Panc1 (cell line): Measurements from ENCODE around the gene COL11A1. TPM values are rescaled to one million over a fixed set of nuclear protein-coding genes. Genes with fewer than 3 reads are reported as not detected.
"Not testable (repeated sequence)": the region's sequence is repeated elsewhere in the genome, so short reads cannot be mapped to it uniquely, and the experiment has no call there.

Experiments
- ATAC-seq: fragments of 200-7000 bp; cut with Tn5 transposase; 2 replicates; pipeline ENCODE4 v1.9.1; 2020; ENCODE audit warnings: mild to moderate bottlenecking, moderate library complexity
- BruUV-seq: library from RNA; stranded (reverse); fragments of 400-500 nt; replicated peaks from 2 replicates; lab custom pipeline; 2021; lab: Mats Ljungman, UMichigan
- CTCF ChIA-PET: fragments of 300-600 bp; sonication (Branson Sonifier 250); formaldehyde crosslinking; loops from one replicate; lab custom pipeline; 2022; ENCODE audit warnings: antibody characterized with exemption; lab: Charles Lee
- POLR2A ChIA-PET: fragments of 300-600 bp; sonication (Branson Sonifier 250); formaldehyde crosslinking; loops from one replicate; lab custom pipeline; 2022; ENCODE audit warnings: antibody characterized with exemption; lab: Charles Lee
- DNase-seq: peaks from one replicate; pipeline ENCODE4 v3.0.0-alpha.2; 2010; ENCODE audit warnings: low read depth, low spot score
- H3K27ac ChIP-seq: 2 replicates; pipeline ENCODE4 v1.5.1; 2011; ENCODE audit warnings: mild to moderate bottlenecking, low read length, inconsistent platforms
- H3K27me3 ChIP-seq: fragments of 200-500 bp; sonication (Bioruptor generic); 2 replicates; pipeline ENCODE4 v1.6.0; 2014; ENCODE audit warnings: low read length, inconsistent platforms; ENCODE audit not compliant: control insufficient read depth, insufficient read depth
- H3K36me3 ChIP-seq: fragments of 200-500 bp; sonication (Bioruptor generic); 2 replicates; pipeline ENCODE4 v1.5.1; 2014; ENCODE audit warnings: inconsistent platforms, mild to moderate bottlenecking, low read length, moderate library complexity; ENCODE audit not compliant: control insufficient read depth, insufficient read depth
- H3K4me1 ChIP-seq: 2 replicates; pipeline ENCODE4 v1.5.1; 2011; ENCODE audit warnings: inconsistent platforms, mild to moderate bottlenecking, low read length, moderate library complexity; ENCODE audit not compliant: control insufficient read depth, insufficient read depth
- H3K4me3 ChIP-seq, 2 experiments: 2 replicates each; pipeline ENCODE4 v1.5.1; 2011 to 2012; ENCODE audit warnings: low read depth in 2 of 2, low read length in 2 of 2, mild to moderate bottlenecking in 2 of 2, inconsistent platforms in 1 of 2, moderate library complexity in 1 of 2
- H3K9me3 ChIP-seq: fragments of 200-500 bp; sonication (Bioruptor generic); 2 replicates; pipeline ENCODE4 v1.5.1; 2014; ENCODE audit warnings: low read depth, mild to moderate bottlenecking, inconsistent platforms, low read length, moderate library complexity; ENCODE audit not compliant: control insufficient read depth, insufficient read depth
- CTCF ChIP-seq: fragments of 450-650 bp; IDR thresholded peaks from 2 replicates; pipeline ENCODE4 v1.5.1; 2017; ENCODE audit warnings: mild to moderate bottlenecking
- POLR2AphosphoS5 ChIP-seq: IDR thresholded peaks from 2 replicates; pipeline ENCODE4 v1.6.1; 2012; ENCODE audit warnings: mild to moderate bottlenecking, low read depth, low read length, moderate library complexity
- SIN3A ChIP-seq: IDR thresholded peaks from 2 replicates; pipeline ENCODE4 v1.6.1; 2012; ENCODE audit warnings: low read depth, mild to moderate bottlenecking, low read length, moderate library complexity, borderline replicate concordance; ENCODE audit not compliant: insufficient read depth
- TCF7L2 ChIP-seq: IDR thresholded peaks from 2 replicates; pipeline ENCODE4 v1.6.1; 2011; ENCODE audit warnings: mild to moderate bottlenecking, low read depth, low read length, inconsistent platforms
- in situ Hi-C: cut with HindIII; loops from 2 replicates; pipeline ENCODE4 v1.10.0; 2016; ENCODE audit warnings: low sequenced_read_pairs, low pct_unique_long_range_greater_than_20kb
- intact Hi-C: fragments of 100-400 bp; cut with micrococcal nuclease; formaldehyde crosslinking; loops from one replicate; pipeline ENCODE4 v1.10.0; 2022; ENCODE audit not compliant: unreplicated experiment
- total RNA-seq: library from RNA; stranded (reverse); gene quantifications from one replicate; pipeline ENCODE4 v1.2.1, GENCODE V29; 2021; ENCODE audit not compliant: unreplicated experiment
- TF ChIP-seq, protein P1 (sequence below), 2 experiments: IDR thresholded peaks; 2 replicates each; pipeline ENCODE4 v1.6.1; 2011 to 2012; ENCODE audit warnings: low read depth in 2 of 2, control low read depth in 1 of 2, low read length in 1 of 2, mild to moderate bottlenecking in 1 of 2, moderate library complexity in 1 of 2; ENCODE audit not compliant: insufficient read depth in 1 of 2

COL11A1 gene
- total RNA-seq, 1 experiment from 2014 or later = 106 TPM

GRCh38 chr1:103058391-103058790 lies 49.9 kb downstream of the COL11A1 start:
- Histone ChIP-seq H3K27me3 (no peaks in the 10 kb centered on the region), H3K9me3 (no peaks in the 10 kb centered on the region), H3K27ac (no peak overlapping the region), H3K4me3 (no peak overlapping the region), H3K4me1 (no peaks in the 10 kb centered on the region), H3K36me3 (no peaks in the 10 kb centered on the region)
- no peak for DNase-seq
- POLR2A ChIA-PET = no interaction called here
- in situ Hi-C loops (no loop called here), intact Hi-C loops (no loop called here)
- CTCF ChIA-PET = no interaction called here
- no TSS peak for BruUV-seq
- TF ChIP-seq, protein P1, sequence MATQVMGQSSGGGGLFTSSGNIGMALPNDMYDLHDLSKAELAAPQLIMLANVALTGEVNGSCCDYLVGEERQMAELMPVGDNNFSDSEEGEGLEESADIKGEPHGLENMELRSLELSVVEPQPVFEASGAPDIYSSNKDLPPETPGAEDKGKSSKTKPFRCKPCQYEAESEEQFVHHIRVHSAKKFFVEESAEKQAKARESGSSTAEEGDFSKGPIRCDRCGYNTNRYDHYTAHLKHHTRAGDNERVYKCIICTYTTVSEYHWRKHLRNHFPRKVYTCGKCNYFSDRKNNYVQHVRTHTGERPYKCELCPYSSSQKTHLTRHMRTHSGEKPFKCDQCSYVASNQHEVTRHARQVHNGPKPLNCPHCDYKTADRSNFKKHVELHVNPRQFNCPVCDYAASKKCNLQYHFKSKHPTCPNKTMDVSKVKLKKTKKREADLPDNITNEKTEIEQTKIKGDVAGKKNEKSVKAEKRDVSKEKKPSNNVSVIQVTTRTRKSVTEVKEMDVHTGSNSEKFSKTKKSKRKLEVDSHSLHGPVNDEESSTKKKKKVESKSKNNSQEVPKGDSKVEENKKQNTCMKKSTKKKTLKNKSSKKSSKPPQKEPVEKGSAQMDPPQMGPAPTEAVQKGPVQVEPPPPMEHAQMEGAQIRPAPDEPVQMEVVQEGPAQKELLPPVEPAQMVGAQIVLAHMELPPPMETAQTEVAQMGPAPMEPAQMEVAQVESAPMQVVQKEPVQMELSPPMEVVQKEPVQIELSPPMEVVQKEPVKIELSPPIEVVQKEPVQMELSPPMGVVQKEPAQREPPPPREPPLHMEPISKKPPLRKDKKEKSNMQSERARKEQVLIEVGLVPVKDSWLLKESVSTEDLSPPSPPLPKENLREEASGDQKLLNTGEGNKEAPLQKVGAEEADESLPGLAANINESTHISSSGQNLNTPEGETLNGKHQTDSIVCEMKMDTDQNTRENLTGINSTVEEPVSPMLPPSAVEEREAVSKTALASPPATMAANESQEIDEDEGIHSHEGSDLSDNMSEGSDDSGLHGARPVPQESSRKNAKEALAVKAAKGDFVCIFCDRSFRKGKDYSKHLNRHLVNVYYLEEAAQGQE (IDR thresholded peaks at IDR 0.05; ENCODE audit: insufficient read depth in 1 of 2, low read depth in 2 of 2, low read length in 1 of 2) = no peak
- TF ChIP-seq TCF7L2 (no peak), POLR2AphosphoS5 (no peak), SIN3A (no peak), CTCF (no peak)
- no peak for ATAC-seq

DNA sequence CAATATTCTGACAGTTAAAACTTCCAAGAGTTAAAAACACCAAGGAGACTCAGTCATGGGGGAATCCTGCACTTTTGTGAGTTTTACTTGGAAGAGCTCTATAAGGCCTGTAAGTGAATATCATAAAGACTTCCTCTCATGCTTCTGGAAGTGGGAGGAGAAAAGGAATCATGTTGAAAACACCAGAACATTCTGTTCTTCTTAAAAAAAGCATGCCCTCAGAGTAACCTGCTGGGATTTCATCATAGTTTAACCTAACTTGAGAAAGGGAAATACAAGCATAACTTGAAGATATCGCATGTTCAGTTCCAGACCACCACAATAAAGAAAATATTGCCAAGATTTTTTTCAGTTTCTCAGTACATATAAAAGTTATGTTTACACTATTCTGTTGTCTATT lies 51.9 kb downstream of the COL11A1 start:
- Histone ChIP-seq H3K9me3 (no peaks in the 10 kb centered on the region), H3K27ac (no peak overlapping the region), H3K4me3 (no peak overlapping the region), H3K27me3 (no peaks in the 10 kb centered on the region), H3K4me1 (no peaks in the 10 kb centered on the region), H3K36me3 (no peaks in the 10 kb centered on the region)
- ChIA-PET POLR2A (no interaction called here), CTCF (no interaction called here)
- no TSS peak for BruUV-seq
- TF ChIP-seq SIN3A (no peak), CTCF (no peak), TCF7L2 (no peak), POLR2AphosphoS5 (no peak)
- TF ChIP-seq, protein P1 (IDR thresholded peaks at IDR 0.05; ENCODE audit: insufficient read depth in 1 of 2, low read depth in 2 of 2, low read length in 1 of 2) = no peak
- DNase-seq (no peak), ATAC-seq (no peak)
- intact Hi-C loops = no loop called here
- in situ Hi-C loops = no loop called here

DNA sequence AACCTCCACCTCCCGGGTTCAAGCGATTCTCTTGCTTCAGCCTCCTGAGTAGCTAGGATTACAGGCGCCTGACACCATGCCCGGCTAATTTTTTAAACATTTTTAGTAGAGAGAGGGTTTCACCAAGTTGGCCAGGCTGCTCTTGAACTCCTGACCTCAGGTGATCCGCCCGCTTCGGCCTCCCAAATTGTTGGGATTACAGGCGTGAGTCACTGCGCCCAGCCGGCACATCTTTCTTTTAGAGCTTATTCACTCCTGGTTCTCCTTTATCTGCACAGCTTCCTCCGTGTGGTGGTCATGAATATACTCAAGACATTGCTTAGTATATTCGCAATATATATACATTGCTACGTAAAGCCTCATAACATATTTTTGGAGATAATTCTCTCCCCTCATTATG lies 80.2 kb downstream of the COL11A1 start:
- H3K9me3 ChIP-seq, POLR2A ChIA-PET, H3K27me3 ChIP-seq, H3K4me3 ChIP-seq, H3K36me3 ChIP-seq, ATAC-seq, DNase-seq, H3K4me1 ChIP-seq, BruUV-seq, CTCF ChIA-PET, in situ Hi-C loops, H3K27ac ChIP-seq, intact Hi-C loops: not testable (repeated sequence)
